Thyroid gland (tissue), 4 donors: ENCODE measurements around the gene LMBR1L.

Source experiments
- CTCF ChIP-seq, 6 experiments: fragments of 200-600 bp in 3 of 6; fragments of 450-650 bp in 3 of 6; sonication (generic) in 3 of 6; IDR thresholded peaks; one replicate each; pipeline ENCODE4 v1.5.1; 2016 to 2019; ENCODE audit warnings: antibody characterized with exemption in 6 of 6, mild to moderate bottlenecking in 2 of 6, inconsistent platforms in 1 of 6, moderate library complexity in 1 of 6
- POLR2A ChIP-seq, 2 donors: fragments of 450-650 bp; IDR thresholded peaks; one replicate each; pipeline ENCODE4 v1.6.1; 2017; ENCODE audit warnings: antibody characterized with exemption in 2 of 2, mild to moderate bottlenecking in 2 of 2, moderate library complexity in 1 of 2

GRCh38 chr12:49093792-49094159 lies 16.9 kb downstream of the LMBR1L start:
- no peak for TF ChIP-seq CTCF (IDR thresholded peaks at IDR 0.05)
- no peak for TF ChIP-seq POLR2A (IDR thresholded peaks at IDR 0.05)
